Measurements from ENCODE around the gene FZD1. TPM values are rescaled to one million over a fixed set of nuclear protein-coding genes. Genes with fewer than 3 reads are reported as not detected.
"Not testable (repeated sequence)": the region's sequence is repeated elsewhere in the genome, so short reads cannot be mapped to it uniquely, and the experiment has no call there.

FZD1 gene
- total and polyA plus RNA-seq, 8 donors = 1.8 to 12.9 (median 4.8) TPM

DNA sequence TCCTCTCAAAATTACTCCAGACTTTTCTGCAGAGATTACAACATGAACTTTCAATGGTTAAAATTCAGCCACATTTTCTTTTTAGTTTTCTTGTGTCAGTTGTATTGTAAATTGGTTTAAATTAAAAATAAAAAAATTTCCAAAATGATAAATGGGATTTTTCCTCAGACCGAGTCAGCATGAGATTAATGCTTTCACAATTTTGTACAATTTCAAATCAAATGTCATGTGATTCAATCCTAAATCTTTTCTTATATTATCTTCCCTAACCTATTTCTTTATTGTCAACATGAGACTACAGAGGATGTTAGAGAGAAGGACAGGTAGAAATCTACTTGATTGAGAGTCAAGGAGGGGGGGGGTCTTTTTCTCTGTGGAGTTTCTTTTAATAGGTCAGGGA, 33.7 kb downstream of the FZD1 start:
- Histone ChIP-seq H3K27ac (no peak overlapping the region), H3K9me3 (no peaks in the 10 kb centered on the region), H3K27me3 (no peaks in the 10 kb centered on the region), H3K4me3 (no peak overlapping the region), H3K36me3 (no peaks in the 10 kb centered on the region), H3K4me1 (no peaks in the 10 kb centered on the region)
- no peak for DNase-seq
- WGBS, 5 donors = 83 to 88% (median 86%) methylated on average over 1 of the region's 1 CpG
- TF ChIP-seq, protein P1, sequence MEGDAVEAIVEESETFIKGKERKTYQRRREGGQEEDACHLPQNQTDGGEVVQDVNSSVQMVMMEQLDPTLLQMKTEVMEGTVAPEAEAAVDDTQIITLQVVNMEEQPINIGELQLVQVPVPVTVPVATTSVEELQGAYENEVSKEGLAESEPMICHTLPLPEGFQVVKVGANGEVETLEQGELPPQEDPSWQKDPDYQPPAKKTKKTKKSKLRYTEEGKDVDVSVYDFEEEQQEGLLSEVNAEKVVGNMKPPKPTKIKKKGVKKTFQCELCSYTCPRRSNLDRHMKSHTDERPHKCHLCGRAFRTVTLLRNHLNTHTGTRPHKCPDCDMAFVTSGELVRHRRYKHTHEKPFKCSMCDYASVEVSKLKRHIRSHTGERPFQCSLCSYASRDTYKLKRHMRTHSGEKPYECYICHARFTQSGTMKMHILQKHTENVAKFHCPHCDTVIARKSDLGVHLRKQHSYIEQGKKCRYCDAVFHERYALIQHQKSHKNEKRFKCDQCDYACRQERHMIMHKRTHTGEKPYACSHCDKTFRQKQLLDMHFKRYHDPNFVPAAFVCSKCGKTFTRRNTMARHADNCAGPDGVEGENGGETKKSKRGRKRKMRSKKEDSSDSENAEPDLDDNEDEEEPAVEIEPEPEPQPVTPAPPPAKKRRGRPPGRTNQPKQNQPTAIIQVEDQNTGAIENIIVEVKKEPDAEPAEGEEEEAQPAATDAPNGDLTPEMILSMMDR (IDR thresholded peaks at IDR 0.05) = no peak
- TF ChIP-seq EP300 (IDR thresholded peaks at IDR 0.05) = no peak
- no peak for TF ChIP-seq POLR2AphosphoS5 (IDR thresholded peaks at IDR 0.05)
- TF ChIP-seq POLR2A (IDR thresholded peaks at IDR 0.05) = no peak
- intact Hi-C loops (cut with DNase I; ENCODE audit: low total_unique reads) = no loop called here

DNA sequence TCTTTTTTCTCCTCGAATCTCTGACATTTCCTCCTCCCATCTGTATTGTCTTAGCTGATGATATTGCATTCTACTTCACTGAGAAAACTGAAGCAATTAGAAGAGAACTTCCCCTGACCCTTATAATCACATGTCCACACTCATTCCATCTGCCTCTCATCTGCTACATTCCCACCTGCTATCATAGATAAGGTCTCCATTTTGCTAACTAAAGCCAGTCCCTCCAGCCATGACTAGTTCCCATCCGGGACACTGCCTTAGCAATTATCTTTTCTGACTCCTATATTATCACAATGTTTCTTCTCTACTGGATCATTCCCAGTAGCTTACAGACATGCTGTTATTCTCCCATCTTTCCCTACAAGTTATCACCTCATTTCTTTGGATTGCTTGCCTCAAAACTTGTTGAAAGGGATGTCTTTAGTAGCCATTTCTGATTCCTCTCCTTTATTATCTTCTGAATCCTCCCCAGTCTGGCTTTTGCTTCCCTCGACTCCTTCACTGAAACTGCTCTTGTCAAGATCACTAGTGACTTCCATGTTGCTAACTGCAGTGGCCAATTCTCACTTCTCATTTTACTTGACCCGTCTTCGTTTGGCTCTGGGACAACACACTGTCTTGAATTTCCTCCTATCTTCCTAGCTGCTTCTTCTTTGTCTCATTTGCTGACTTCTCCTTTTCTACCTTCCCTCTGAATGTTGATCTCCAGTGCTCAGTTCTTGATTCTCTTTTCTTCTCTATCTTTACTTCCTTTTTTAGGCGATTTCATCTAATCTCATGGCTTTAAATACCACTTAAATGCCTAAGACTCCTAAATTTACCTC, 35.9 kb downstream of the FZD1 start:
- 81 to 88% (median 86%) methylated on average over 6 of the region's 6 CpGs for WGBS, 5 donors
- intact Hi-C loops (cut with DNase I; ENCODE audit: low total_unique reads) = no loop called here
- H3K27ac ChIP-seq = no peak overlapping the region
- H3K4me3 ChIP-seq = no peak overlapping the region
- H3K4me1 ChIP-seq = no peaks in the 10 kb centered on the region
- H3K9me3 ChIP-seq = no peaks in the 10 kb centered on the region
- DNase-seq = peak in 1 of 2 donors; percentile 18
- H3K36me3 ChIP-seq = no peaks in the 10 kb centered on the region
- H3K27me3 ChIP-seq = no peaks in the 10 kb centered on the region
- TF ChIP-seq POLR2AphosphoS5 (IDR thresholded peaks at IDR 0.05) (no peak), EP300 (IDR thresholded peaks at IDR 0.05) (no peak), POLR2A (IDR thresholded peaks at IDR 0.05) (no peak)
- TF ChIP-seq, protein P1 (IDR thresholded peaks at IDR 0.05) = no peak

DNA sequence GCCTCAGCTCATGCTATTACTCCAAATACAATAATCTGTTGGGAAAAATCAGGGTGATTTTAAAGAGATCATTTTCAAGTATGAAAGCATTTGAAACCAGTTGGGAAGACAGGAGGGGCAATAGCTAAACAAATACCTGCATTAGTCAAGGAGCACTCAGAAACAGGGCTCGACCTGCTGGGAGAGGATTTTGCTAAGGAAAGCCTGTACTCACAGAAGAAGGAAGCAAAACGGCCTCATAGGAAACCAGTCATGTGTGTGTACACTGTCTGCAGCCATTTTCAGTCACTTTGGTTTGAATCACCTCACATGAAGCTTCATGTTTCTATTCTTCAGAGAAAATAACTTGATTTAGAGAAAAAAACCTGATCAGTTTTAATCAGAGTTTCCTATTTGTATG, 38.6 kb downstream of the FZD1 start:
- no peaks in the 10 kb centered on the region for H3K4me1 ChIP-seq
- H3K27ac ChIP-seq = no peak overlapping the region
- intact Hi-C loops (cut with DNase I; ENCODE audit: low total_unique reads) = no loop called here
- no peaks in the 10 kb centered on the region for H3K36me3 ChIP-seq
- TF ChIP-seq POLR2A (IDR thresholded peaks at IDR 0.05) (no peak), POLR2AphosphoS5 (IDR thresholded peaks at IDR 0.05) (no peak), EP300 (IDR thresholded peaks at IDR 0.05) (no peak)
- TF ChIP-seq, protein P1 (IDR thresholded peaks at IDR 0.05) = no peak
- WGBS, 5 donors = 27 to 52% (median 32%) methylated on average over 2 of the region's 2 CpGs
- H3K4me3 ChIP-seq = no peak overlapping the region
- no peaks in the 10 kb centered on the region for H3K27me3 ChIP-seq
- no peaks in the 10 kb centered on the region for H3K9me3 ChIP-seq
- no peak for DNase-seq

DNA sequence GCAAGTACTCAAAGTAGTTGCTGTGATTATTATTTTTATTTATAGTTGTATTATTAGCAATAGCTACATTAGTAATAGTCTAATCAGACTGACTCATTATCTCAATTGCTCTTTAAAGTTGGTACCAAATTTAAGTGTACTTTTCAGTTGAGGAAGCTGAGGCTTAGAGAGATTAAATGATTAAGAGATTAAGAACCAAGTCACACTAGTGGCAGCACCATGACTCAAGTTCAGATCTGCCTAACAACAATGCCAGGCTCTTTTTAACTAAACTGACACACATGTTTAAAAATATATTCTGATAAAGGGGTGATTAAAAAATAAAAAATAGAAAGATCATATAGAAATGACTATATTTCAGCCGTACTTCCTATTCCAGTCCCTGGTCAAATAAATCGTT, 42.0 kb downstream of the FZD1 start:
- WGBS, 5 donors = 83 to 92% (median 86%) methylated on average over 2 of the region's 2 CpGs
- TF ChIP-seq POLR2A (IDR thresholded peaks at IDR 0.05) = no peak
- TF ChIP-seq EP300 (IDR thresholded peaks at IDR 0.05) = no peak
- TF ChIP-seq POLR2AphosphoS5 (IDR thresholded peaks at IDR 0.05) = no peak
- DNase-seq = no peak

DNA sequence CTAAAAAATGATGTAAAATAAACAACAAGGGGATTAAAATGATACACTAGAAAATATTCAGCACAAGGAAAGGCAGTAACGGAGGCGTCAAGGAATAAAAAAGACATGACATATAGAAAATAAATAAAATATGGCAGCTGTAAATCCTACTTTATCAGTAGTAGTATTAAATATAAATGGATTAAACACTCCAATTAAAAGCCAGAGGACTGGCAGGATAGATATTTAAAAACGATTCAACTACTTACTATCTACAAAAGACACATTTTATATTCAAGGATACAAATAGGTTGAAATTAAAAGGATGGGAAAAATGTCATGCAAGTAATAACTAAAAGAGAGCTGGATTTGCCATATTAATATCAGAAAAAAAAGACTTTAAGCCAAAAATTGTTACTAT, 43.2 kb downstream of the FZD1 start:
- WGBS, 5 donors = 90 to 95% (median 93%) methylated on average over 3 of the region's 3 CpGs

More for the DNA sequence above, 42.0 kb downstream of the FZD1 start:
- no peak overlapping the region for H3K27ac ChIP-seq
- intact Hi-C loops (cut with DNase I; ENCODE audit: low total_unique reads) = no loop called here
- no peaks in the 10 kb centered on the region for H3K9me3 ChIP-seq
- H3K27me3 ChIP-seq = no peaks in the 10 kb centered on the region
- H3K4me1 ChIP-seq = no peaks in the 10 kb centered on the region
- H3K36me3 ChIP-seq = no peaks in the 10 kb centered on the region
- no peak overlapping the region for H3K4me3 ChIP-seq

DNA sequence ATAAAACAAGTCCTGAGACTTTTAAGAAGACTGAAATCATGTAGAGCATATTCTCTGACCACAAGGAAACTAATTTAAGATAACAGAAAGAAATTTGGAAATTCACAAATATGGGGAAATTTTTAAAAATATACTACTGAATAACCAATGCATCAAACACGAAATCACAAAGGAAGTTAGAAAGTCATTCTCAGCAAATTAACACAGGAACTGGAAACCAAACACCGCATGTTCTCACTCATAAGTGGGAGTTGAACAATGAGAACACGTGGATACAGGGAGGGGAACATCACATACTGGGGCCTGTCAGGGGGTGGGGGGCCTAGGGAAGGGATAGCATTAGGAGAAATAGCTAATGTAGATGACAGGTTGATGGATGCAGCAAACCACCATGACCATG, 44.0 kb downstream of the FZD1 start:
- H3K4me1 ChIP-seq; H3K36me3 ChIP-seq; H3K27me3 ChIP-seq; intact Hi-C loops (cut with DNase I; ENCODE audit: low total_unique reads); H3K4me3 ChIP-seq; DNase-seq; H3K9me3 ChIP-seq; H3K27ac ChIP-seq: not testable (repeated sequence)
- 64 to 71% (median 69%) methylated on average over 3 of the region's 3 CpGs for WGBS, 5 donors

More for the DNA sequence above, 43.2 kb downstream of the FZD1 start:
- Histone ChIP-seq H3K4me1 (peaks cover 0 to 9% (median 2%) of the 10 kb centered on the region in 4 donors), H3K27me3 (no peaks in the 10 kb centered on the region), H3K36me3 (no peaks in the 10 kb centered on the region), H3K27ac (no peak overlapping the region), H3K9me3 (no peaks in the 10 kb centered on the region), H3K4me3 (no peak overlapping the region)
- no peak for DNase-seq
- intact Hi-C loops (cut with DNase I; ENCODE audit: low total_unique reads) = no loop called here
- TF ChIP-seq EP300 (IDR thresholded peaks at IDR 0.05) = no peak
- TF ChIP-seq POLR2AphosphoS5 (IDR thresholded peaks at IDR 0.05) = no peak
- TF ChIP-seq, protein P1 (IDR thresholded peaks at IDR 0.05) = no peak
- TF ChIP-seq POLR2A (IDR thresholded peaks at IDR 0.05) = no peak
